ENCODE results near the gene VGLL4.

The VGLL4 gene

DNA sequence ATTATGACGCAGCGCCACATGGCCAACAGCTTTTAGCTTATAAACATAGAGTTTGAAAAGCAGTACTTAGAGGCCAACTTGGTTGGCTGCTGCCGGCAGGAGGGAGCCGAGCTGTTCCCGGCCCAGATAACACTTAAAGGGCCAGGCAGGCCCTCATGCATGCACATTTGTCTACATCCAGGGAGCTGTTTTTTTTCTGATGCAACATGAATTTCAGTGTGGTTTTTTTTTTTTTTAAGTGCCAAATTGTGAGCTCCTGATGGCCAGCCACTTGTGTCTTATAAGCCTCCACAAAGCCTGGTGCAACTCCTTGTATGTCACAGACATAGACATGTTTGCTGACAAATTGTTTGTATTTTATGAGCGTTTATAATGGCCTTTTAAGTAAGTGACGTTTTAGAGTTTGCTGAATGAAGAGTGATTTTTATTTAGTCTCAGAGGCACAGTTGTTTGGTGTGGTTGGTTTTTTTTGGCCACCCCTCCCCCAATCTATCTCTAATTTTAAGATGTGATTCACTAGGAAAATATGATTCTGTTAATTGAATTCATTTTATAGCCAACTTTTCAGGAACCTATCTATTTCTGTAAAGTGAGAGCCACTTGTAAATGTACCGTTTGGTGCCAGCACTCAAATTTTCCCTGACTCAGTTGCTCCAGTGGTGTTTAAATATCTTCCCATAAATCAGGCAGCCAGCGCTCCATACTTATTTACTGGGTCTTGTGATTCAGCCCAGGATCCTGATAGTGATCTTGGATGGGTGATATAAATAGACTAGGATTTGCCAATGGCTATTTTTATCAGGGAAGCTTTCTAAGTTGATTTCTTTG, 134.3 kb downstream of the VGLL4 start:
- no peak for DNase-seq (ENCODE audit: low read depth in 1 of 2, low spot score in 1 of 2)

DNA sequence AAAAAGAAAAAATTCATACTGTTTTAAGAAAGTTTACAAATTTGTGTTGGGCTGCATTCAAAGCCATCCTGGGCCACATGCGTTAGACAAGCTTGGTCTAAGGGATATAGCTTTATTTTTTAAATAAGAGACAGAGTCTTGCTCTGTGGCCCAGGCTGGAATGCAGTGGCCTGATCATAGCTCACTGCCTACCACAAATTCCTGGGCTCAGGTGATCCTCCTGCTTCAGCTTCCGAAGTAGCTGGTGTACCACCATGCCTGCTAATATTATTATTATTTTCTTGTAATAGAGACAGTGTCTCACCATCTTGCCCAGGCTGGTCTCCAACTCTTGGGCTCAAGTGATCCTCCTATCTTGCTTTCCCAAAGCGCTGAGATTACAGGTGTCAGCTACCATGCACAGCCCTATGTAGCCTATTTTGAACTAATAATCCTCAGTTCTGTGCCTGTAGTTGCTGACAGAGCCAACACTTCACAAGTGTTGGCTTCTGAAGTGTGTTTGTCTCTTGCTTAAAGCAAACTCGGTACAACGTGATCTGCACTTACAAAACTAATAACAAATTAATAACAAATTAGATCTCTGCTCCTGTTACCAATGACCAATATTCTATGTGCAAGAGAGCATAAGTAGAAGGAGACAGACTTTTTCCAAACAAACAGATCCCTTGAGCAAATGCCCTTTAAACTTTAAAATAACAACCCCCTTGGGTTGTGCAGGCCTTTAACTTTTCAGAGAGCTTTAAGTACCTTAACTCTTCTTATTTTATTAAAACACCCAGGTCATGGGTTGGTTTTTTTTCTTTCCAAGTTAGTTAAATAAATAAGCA, 135.2 kb downstream of the VGLL4 start:
- DNase-seq (ENCODE audit: low read depth in 1 of 2, low spot score in 1 of 2): no peak

DNA sequence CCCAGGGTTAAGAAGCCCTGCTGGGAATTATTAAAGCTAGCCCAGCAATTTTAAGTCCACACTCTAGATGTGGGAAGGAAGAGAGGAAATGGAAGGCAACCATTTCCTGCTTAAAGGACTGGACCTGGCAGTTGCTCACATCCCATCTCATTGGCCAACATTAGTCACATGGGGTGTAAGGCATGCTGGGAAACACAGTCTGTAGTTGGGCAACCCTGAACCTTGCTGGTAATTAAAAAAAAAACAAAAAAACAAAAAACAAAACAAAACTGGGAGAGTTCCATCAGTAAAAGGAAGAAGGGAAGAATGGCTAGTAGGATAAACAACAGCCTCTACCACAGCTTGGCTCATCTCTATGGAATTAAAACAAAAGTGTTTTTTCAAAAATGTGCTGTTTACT, 136.0 kb downstream of the VGLL4 start:
- DNase-seq (ENCODE audit: low read depth in 1 of 2, low spot score in 1 of 2): no peak

All from activated CD4-positive, alpha-beta T cell treated with anti-CD3 and anti-CD28 coated beads, Interleukin-2, amount 50 U/mL, for 24 hours (primary cell).